Thyroid gland (tissue), 4 donors: ENCODE results near the gene ADAMTS16.

Source experiments
- POLR2A ChIP-seq, 2 donors: fragments of 450-650 bp; IDR thresholded peaks; one replicate each; pipeline ENCODE4 v1.6.1; 2017; ENCODE audit warnings: antibody characterized with exemption in 2 of 2, mild to moderate bottlenecking in 2 of 2, moderate library complexity in 1 of 2
- TF ChIP-seq, protein P1 (sequence below), 6 experiments: fragments of 200-600 bp in 3 of 6; fragments of 450-650 bp in 3 of 6; sonication (generic) in 3 of 6; IDR thresholded peaks; one replicate each; pipeline ENCODE4 v1.5.1; 2016 to 2019; ENCODE audit warnings: antibody characterized with exemption in 6 of 6, mild to moderate bottlenecking in 2 of 6, inconsistent platforms in 1 of 6, moderate library complexity in 1 of 6

DNA sequence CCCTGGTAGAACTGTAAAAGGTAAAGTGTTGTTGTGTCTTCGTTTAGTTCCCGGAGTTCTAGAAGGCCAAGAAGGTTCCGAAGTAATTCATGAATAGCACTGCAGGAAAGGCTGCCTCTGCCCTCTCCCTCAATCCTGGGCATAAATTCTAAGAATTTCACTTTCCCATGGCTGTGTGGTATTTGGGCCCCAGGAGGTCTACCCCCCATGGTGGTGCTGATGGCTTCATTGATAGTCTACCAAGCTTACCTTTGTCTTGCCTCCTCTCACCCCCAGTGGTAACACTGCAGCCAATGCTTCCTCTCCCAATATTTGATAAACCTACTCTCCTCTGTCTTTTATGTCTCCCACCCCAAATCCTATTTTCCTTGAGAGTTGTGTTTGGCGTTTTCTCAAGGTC lies 39.5 kb downstream of the ADAMTS16 start:
- TF ChIP-seq POLR2A (IDR thresholded peaks at IDR 0.05) = no peak
- TF ChIP-seq, protein P1, sequence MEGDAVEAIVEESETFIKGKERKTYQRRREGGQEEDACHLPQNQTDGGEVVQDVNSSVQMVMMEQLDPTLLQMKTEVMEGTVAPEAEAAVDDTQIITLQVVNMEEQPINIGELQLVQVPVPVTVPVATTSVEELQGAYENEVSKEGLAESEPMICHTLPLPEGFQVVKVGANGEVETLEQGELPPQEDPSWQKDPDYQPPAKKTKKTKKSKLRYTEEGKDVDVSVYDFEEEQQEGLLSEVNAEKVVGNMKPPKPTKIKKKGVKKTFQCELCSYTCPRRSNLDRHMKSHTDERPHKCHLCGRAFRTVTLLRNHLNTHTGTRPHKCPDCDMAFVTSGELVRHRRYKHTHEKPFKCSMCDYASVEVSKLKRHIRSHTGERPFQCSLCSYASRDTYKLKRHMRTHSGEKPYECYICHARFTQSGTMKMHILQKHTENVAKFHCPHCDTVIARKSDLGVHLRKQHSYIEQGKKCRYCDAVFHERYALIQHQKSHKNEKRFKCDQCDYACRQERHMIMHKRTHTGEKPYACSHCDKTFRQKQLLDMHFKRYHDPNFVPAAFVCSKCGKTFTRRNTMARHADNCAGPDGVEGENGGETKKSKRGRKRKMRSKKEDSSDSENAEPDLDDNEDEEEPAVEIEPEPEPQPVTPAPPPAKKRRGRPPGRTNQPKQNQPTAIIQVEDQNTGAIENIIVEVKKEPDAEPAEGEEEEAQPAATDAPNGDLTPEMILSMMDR (IDR thresholded peaks at IDR 0.05) = no peak
